ENCODE results near the gene DNAL4.

The DNAL4 gene

GRCh38 chr22:38793721-38794466, at the start of gene DNAL4:
DNAL4 (minus strand) TSS chr22:38794143; CDS start chr22:38782731, 11,412 bp downstream.
- DNase-seq: peak; percentile 93

- no peak for DNase-seq
Observed at GRCh38 chr22:38843201-38843656, 49.3 kb upstream of the DNAL4 start.

GRCh38 chr22:38842512-38843200, 48.7 kb upstream of the DNAL4 start:
- DNase-seq: no peak

GRCh38 chr22:38841635-38842034, 47.7 kb upstream of the DNAL4 start:
- no peak for DNase-seq

- no peak for DNase-seq
Observed at GRCh38 chr22:38841211-38841610, 47.3 kb upstream of the DNAL4 start.

GRCh38 chr22:38840129-38840528, 46.2 kb upstream of the DNAL4 start:
- DNase-seq: no peak

- DNase-seq: no peak
Observed at GRCh38 chr22:38839686-38840085, 45.7 kb upstream of the DNAL4 start.

GRCh38 chr22:38837414-38837928, 43.5 kb upstream of the DNAL4 start:
- no peak for DNase-seq

GRCh38 chr22:38835888-38836301, 42.0 kb upstream of the DNAL4 start:
- no peak for DNase-seq

- DNase-seq: no peak
Observed at GRCh38 chr22:38834991-38835390, 41.0 kb upstream of the DNAL4 start.

- no peak for DNase-seq
Observed at GRCh38 chr22:38834215-38834953, 40.4 kb upstream of the DNAL4 start.

- no peak for DNase-seq
Observed at GRCh38 chr22:38833061-38833460, 39.1 kb upstream of the DNAL4 start.

GRCh38 chr22:38832005-38832978, 38.3 kb upstream of the DNAL4 start:
- DNase-seq: no peak

- no peak for DNase-seq
Observed at GRCh38 chr22:38831166-38831945, 37.4 kb upstream of the DNAL4 start.

GRCh38 chr22:38830845-38831108, 36.8 kb upstream of the DNAL4 start:
- no peak for DNase-seq

- DNase-seq: no peak
Observed at GRCh38 chr22:38830026-38830844, 36.3 kb upstream of the DNAL4 start.

GRCh38 chr22:38829485-38829884, 35.5 kb upstream of the DNAL4 start:
- no peak for DNase-seq

GRCh38 chr22:38828616-38829205, 34.8 kb upstream of the DNAL4 start:
- no peak for DNase-seq

- no peak for DNase-seq
Observed at GRCh38 chr22:38828191-38828590, 34.2 kb upstream of the DNAL4 start.

GRCh38 chr22:38827510-38827909, 33.6 kb upstream of the DNAL4 start:
- no peak for DNase-seq

All from activated CD8-positive, alpha-beta memory T cell treated with anti-CD3 and anti-CD28 coated beads for 24 hours (primary cell).